ENCODE results near the gene COG5. TPM values are rescaled to one million over a fixed set of nuclear protein-coding genes. Genes with fewer than 3 reads are reported as not detected.

COG5 gene
- total RNA-seq, 1 donor from 2014 or later = 52.0 TPM

DNA sequence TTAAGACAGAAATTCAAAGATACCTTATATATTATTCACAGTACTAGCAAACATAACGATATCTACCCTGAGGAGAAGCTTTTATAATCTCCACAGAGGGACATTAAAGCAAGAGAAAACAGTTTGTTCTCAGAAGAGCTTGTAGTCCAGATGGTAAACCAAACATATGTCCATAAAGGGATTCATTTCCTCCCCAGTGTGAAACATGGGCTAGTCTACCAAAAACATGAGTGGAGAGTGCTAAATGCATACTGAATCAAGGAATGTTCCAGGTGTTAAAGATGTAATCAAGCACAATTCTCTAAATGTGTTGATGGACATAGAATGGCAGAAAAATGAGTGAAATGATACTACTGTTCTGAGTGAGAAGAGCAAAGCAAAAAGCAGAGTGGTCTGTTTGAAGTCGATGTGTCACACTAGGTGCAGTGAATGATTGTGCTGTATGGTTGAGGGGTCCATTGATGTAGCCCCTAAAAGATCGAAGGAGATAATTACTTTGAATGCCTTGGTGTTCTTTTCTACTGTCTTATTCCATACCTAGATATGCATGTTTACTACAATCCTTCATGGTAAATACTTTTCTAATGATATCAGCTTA, 41.6 kb upstream of the COG5 start:
- Mint-ChIP-seq H3K27me3 (ENCODE audit: low read depth) (no peaks in the 10 kb centered on the region), H3K27ac (no peak overlapping the region), H3K9me3 (no peaks in the 10 kb centered on the region), H3K36me3 (peaks cover 5% of the 10 kb centered on the region), H3K4me3 (no peak overlapping the region), H3K4me1 (peaks cover 19% of the 10 kb centered on the region)
- no peak for DNase-seq (ENCODE audit: low spot score in 2 of 2, unreplicated experiment in 2 of 2)
- TF ChIP-seq, protein P1, sequence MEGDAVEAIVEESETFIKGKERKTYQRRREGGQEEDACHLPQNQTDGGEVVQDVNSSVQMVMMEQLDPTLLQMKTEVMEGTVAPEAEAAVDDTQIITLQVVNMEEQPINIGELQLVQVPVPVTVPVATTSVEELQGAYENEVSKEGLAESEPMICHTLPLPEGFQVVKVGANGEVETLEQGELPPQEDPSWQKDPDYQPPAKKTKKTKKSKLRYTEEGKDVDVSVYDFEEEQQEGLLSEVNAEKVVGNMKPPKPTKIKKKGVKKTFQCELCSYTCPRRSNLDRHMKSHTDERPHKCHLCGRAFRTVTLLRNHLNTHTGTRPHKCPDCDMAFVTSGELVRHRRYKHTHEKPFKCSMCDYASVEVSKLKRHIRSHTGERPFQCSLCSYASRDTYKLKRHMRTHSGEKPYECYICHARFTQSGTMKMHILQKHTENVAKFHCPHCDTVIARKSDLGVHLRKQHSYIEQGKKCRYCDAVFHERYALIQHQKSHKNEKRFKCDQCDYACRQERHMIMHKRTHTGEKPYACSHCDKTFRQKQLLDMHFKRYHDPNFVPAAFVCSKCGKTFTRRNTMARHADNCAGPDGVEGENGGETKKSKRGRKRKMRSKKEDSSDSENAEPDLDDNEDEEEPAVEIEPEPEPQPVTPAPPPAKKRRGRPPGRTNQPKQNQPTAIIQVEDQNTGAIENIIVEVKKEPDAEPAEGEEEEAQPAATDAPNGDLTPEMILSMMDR (IDR thresholded peaks at IDR 0.05; ENCODE audit: unreplicated experiment) = no peak

- H3K4me1 Mint-ChIP-seq = peaks cover 2% of the 10 kb centered on the region
- H3K4me3 Mint-ChIP-seq = no peak overlapping the region
- TF ChIP-seq, protein P1 (IDR thresholded peaks at IDR 0.05; ENCODE audit: unreplicated experiment) = no peak
- no peak overlapping the region for H3K27ac Mint-ChIP-seq
- H3K9me3 Mint-ChIP-seq = no peaks in the 10 kb centered on the region
- H3K36me3 Mint-ChIP-seq = peaks cover 8% of the 10 kb centered on the region
- H3K27me3 Mint-ChIP-seq (ENCODE audit: low read depth) = no peaks in the 10 kb centered on the region
- no peak for DNase-seq (ENCODE audit: low spot score in 2 of 2, unreplicated experiment in 2 of 2)
Measured at GRCh38 chr7:107600816-107601215, 37.1 kb upstream of the COG5 start.

DNA sequence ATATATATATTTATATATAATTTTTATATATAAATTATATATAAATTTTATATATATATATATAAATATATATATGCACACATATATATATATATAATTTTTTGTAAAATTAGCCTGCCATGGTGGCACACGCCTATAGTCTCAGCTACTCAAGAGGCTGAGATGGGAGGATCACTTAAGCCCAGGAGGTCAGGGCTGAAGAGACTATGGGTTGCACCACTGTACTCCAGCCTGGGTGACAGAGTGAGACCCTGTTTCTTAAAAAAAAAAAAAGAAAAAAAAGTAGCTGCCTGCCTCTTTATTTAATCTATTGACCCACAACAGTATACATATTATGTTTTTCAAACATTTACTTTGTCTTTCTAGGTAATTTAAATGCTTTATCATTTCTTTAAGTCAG, 35.5 kb upstream of the COG5 start:
- H3K27me3 Mint-ChIP-seq (ENCODE audit: low read depth) = no peaks in the 10 kb centered on the region
- no peak for DNase-seq (ENCODE audit: low spot score in 2 of 2, unreplicated experiment in 2 of 2)
- H3K4me3 Mint-ChIP-seq = no peak overlapping the region
- H3K36me3 Mint-ChIP-seq = peaks cover 12% of the 10 kb centered on the region
- no peaks in the 10 kb centered on the region for H3K9me3 Mint-ChIP-seq
- H3K27ac Mint-ChIP-seq = no peak overlapping the region
- TF ChIP-seq, protein P1 (IDR thresholded peaks at IDR 0.05; ENCODE audit: unreplicated experiment) = no peak
- peaks cover 2% of the 10 kb centered on the region for H3K4me1 Mint-ChIP-seq

- Mint-ChIP-seq H3K36me3 (peaks cover 21% of the 10 kb centered on the region), H3K4me1 (peaks cover 2% of the 10 kb centered on the region), H3K27me3 (ENCODE audit: low read depth) (no peaks in the 10 kb centered on the region), H3K27ac (no peak overlapping the region), H3K9me3 (no peaks in the 10 kb centered on the region), H3K4me3 (no peak overlapping the region)
- no peak for DNase-seq (ENCODE audit: low spot score in 2 of 2, unreplicated experiment in 2 of 2)
- TF ChIP-seq, protein P1 (IDR thresholded peaks at IDR 0.05; ENCODE audit: unreplicated experiment) = no peak
Measured at GRCh38 chr7:107597953-107598352, 34.2 kb upstream of the COG5 start.

DNA sequence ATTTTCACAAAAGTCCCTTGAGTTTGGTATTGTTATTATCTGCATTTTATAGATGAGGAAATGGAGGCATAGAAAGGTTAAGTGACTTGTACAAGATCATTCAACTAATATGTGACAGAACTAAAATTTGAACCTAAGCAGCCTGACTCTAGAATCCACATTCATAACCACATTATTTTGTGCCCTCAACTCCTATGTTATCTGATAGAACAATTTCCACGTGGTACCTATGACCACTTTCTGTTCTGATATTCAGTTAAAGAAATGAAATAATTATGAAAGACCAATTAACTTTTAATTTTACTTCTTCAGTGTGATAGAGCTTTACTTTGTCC, 33.8 kb upstream of the COG5 start:
- Mint-ChIP-seq H3K27me3 (ENCODE audit: low read depth) (no peaks in the 10 kb centered on the region), H3K4me3 (no peak overlapping the region), H3K9me3 (no peaks in the 10 kb centered on the region), H3K4me1 (peaks cover 2% of the 10 kb centered on the region), H3K27ac (no peak overlapping the region), H3K36me3 (peaks cover 21% of the 10 kb centered on the region)
- TF ChIP-seq, protein P1 (IDR thresholded peaks at IDR 0.05; ENCODE audit: unreplicated experiment) = no peak
- no peak for DNase-seq (ENCODE audit: low spot score in 2 of 2, unreplicated experiment in 2 of 2)
